HG03378 (cell line): ENCODE data around the gene KCNJ2.

Source experiments
- ATAC-seq: cut with Tn5 transposase; IDR thresholded peaks from one replicate; pipeline ENCODE4 v1.9.1; 2021; ENCODE audit warnings: mild to moderate bottlenecking, moderate library complexity; ENCODE audit not compliant: unreplicated experiment

KCNJ2 gene

DNA sequence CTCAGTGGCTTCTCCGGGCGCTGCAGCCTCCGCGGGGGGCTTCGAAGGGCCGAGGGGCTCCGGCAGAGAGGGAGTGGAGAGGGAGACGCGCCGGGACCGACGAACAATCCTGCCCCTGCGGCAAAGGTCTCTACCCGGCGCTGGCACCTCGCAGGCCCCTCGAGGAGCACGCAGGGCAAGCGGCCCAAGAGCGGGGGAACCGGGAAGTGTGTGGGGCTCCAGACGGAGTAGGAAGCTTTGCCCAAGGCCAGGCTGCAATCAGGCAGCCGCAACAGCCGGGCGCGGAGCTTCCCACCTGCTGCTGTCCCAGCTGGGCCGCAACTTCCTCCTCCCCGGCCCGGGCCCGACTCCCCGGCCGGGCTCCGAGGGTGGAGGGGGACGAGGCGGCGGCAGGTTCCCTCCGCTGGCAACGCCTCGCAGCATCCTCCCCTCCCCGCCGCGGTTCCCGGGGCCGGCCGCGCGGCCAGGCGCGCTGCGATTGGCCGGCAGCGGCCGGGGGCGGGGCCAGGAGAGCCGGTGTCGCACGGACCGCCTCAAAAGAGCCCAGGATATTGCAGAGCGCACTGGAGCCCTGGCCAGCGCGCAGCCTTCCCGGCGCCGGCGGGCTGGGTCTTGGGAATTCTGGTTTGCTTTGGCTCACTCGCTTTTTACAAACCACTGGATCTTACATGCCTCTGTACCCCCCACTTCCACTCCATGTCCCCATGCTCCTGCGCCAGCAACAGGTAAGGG, at the start of gene KCNJ2:
Gene KCNJ2 (plus strand): TSS at position 556 of the 732 bp plus-strand sequence. CDS start 5,508 bp downstream, outside the sequence.
- peak; percentile 85 for ATAC-seq

DNA sequence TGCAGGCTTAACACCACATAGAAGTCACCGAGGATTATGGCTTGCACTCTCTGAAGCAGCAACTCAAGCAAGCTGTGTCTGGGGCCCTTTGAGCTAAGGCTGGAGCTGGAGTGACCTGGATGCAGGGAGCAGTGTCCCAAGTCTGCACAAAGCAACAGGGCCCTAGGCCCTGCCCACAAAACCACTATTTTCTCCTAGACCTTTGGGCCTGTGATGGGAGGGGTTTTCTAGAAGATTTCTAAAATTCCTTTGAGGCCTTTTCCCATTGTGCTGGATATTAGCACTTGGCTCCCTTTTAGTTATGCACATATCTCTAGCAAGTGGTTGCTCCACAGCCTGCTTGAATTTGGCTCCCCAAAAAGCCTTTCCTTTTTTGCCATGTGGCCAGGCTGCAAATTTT, 49.8 kb upstream of the KCNJ2 start:
- no peak for ATAC-seq

DNA sequence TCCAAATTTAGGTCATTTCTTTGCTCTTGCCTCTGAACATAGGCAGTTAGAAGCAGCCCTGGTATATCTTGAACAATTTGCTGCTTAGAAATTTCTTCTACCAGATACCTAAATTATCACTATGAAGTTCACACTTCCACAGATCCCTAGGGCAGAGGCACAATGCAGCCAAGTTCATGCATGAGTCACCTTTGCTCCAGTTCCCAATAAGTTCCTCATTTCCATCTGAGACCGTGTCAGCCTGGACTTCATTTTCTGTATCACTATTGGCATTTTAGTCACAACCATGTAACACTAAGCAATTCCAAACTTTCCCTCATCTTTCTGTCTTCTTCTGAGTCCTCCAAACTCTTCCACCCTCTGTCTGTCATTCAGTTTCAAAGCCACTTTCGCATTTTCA, 49.3 kb upstream of the KCNJ2 start:
- no peak for ATAC-seq

DNA sequence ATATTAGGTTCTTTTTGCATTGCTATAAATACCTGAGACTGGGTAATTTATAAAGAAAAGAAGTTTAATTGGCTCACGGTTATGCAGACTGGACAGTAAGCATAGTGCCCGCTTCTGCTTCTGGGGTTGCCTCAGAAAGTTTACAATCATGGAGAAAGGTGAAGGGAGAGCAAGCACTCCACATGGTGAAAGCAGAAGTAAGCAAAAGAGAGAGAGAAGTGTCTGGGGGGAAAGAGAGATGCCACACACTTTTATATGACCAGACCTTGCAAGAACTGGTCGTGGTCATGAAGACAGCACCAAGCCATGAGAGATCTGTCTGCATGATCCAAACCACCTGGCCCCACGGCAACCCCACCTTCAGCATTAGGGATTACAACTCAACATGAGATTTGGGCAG, 48.9 kb upstream of the KCNJ2 start:
- no peak for ATAC-seq

DNA sequence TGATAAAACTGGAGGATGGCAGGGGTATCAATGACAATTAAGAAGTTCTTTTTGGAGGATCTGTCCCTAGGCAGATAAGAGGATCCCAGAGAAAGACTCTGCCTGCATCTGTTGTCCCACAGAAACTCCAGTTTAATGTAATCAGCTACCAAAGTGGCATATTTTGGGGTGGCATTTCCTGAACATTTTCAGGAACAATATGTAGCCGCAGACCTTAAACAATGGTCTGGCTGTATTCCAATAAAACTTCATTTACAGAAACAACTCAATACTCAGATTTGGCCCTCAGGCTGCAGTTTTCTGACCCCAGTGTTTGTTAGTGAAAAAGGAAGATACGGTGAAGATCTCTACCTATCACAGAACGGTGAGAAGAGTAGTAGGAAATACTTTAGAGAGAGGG, 48.2 kb upstream of the KCNJ2 start:
- no peak for ATAC-seq

DNA sequence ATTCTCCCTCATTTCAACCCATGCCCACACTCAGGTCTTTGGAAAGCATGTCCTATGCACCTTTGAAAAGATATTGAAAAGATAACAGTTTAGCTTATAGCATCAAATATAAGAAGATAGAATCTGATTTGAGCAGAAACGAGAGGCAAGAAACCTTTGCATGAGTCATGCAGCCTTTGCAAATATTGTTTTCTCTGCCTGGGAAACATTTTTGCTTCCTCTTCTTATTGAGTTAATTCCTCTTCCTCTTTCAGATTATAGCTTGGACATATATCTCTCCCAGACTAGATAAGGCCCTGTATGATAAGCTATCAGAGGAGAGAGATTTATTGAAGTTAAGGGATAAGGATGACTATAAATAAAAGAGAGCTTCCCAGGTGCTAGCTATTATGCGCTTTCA, 46.1 kb upstream of the KCNJ2 start:
- no peak for ATAC-seq

DNA sequence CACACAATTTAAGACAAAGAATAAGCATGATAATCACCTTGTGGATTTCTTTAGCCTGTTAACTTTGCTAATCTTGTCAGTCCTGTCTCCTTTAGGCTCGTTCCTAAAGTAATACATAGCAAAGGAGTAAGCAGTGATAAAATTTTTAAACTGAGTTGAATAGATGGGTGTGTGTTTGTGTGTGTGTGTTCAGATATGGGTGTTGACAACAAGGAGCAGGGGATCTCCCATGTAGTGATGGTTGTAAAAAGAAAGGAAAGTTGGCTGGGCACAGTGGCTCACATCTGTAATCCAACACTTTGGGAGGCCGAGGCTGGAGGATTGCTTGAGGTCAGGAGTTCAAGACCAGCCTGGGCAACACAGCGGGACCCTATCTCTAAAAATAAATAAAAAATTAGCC, 44.6 kb upstream of the KCNJ2 start:
- no peak for ATAC-seq

DNA sequence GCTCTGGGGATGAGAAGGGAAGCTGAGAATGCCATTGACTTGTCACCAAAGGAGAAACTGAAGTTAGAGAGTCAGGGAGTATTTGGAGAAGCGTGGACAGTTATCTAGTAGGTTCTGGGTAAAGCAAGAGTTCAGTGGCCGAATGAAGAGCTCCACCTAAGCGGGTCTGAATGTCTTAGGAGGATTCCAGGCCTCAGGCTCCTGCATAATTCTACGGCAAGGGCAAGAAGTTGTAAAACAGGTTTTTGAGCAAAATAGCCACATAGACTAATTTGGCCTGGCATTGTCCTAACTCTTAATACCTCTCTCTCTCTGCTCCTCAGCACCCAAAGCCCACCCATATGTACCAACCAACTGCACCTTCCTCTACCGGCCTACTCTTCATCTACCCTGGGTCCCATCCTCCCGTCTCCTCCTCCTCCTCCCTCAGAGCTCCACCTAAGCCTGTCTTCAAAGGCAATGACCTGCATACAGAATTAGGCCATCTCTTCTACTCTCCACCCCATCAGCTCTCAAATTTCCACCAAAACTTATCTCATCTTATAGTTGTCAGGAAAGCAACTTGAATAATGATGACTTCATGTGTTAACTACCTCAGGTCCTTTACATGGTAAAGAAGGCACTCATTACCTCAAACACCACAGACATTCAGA, 42.0 kb upstream of the KCNJ2 start:
- ATAC-seq, result no peak

DNA sequence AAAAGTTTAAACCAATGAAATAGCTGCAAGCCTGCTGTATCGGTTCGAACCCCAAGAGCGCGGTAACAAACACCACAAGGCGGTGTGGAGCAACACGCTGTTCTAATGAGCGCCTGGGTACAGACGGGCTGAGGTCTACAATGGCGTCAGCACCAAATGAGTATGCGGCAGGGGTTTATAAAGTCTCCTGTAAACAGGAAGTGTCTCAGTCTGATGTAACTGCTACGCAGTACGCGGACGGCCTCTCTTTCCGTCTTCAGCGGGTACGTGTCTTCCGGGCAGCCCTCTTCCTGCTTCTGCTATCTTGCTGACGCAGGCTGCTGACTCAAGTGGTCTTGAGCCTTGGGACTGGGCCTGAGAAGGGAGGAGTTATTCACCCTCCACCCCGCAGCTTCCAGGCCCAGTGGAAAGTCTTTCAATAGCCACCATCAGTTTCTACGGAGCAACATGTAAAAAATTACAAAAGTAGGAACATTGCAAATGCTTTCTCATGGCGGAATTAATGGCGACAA, 40.5 kb upstream of the KCNJ2 start:
- ATAC-seq, result no peak

DNA sequence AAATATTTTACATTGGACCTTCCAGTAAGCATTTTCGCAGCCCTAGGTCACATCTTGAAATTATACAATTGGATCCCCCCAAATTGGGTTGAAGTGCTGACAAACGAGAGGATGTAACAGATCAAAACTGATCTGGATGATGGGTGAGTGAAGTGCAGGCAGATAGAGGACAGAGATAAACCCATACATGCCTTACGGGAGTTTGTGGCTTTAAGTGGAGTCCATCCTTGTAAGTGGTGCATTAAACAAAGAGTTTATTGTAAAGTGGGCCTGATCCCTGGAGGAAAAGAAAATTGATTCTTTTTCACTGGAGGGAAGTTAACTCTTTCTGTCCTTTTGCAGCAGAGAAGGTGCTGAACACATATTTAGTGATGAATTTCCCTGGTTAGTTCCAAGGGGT, 39.0 kb upstream of the KCNJ2 start:
- ATAC-seq, result no peak

DNA sequence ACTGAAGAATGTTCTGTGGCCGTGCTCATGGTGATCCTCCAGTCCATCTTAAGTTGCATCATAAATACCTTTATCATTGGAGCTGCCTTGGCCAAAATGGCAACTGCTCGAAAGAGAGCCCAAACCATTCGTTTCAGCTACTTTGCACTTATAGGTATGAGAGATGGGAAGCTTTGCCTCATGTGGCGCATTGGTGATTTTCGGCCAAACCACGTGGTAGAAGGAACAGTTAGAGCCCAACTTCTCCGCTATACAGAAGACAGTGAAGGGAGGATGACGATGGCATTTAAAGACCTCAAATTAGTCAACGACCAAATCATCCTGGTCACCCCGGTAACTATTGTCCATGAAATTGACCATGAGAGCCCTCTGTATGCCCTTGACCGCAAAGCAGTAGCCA, 36.8 kb upstream of the KCNJ2 start:
- ATAC-seq, result no peak

DNA sequence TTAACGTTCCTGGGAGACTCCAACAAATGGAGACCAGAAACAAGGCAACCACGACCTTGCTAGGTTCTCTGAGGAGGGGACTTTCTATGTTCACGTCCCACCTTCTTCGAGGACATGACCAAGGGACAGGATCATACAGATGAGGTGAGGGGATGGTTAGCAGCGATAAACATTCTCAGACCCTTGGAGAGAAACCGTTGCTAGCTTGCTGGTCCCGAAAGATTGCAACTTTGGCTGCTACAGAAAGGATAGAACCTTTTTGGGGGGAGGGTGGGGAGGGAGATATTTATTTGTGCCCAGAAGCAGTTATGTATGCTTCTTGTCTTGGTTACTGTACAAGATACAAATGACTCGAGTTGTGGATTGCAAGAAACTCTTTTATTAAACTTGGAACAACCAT, 35.3 kb upstream of the KCNJ2 start:
- no peak for ATAC-seq

DNA sequence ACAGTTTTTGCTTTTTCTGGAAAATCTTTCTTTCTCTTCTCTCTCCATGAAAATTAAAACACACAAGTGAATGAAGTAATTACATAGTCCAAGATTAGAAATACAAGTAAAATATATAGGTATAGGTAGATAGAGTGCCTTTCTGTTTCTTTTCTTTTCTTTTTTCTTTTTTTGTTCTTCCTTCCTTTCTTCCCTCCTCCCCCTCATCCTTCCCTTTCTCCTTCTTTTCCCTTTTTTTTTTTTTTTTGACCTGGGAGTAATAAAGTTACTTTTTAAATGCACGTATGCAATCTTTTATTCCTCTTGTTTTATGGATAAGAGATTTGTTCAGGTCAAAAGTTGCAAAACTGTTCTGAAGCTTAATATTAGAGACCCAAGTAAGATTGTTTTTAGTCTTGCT, 34.6 kb upstream of the KCNJ2 start:
- ATAC-seq, result no peak

DNA sequence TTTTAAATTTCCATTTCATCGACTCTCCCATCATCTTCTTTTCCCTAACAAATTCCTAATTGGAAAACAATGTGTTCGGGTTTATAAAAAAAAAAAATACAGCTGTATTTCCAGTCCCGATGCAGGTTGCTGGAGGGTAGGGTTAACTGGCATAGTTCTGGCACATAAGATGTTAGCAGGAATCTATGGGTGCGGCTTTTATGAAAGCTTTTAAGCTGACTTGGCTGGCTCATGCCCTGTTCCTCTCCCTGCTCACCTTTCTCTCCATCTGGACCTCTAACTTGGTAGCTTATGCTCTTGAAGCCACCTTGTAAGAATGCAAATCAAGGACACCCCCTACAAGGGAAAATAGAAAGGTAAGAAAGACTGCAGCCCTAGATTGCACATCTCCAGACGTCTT, 33.2 kb upstream of the KCNJ2 start:
- ATAC-seq, result no peak

DNA sequence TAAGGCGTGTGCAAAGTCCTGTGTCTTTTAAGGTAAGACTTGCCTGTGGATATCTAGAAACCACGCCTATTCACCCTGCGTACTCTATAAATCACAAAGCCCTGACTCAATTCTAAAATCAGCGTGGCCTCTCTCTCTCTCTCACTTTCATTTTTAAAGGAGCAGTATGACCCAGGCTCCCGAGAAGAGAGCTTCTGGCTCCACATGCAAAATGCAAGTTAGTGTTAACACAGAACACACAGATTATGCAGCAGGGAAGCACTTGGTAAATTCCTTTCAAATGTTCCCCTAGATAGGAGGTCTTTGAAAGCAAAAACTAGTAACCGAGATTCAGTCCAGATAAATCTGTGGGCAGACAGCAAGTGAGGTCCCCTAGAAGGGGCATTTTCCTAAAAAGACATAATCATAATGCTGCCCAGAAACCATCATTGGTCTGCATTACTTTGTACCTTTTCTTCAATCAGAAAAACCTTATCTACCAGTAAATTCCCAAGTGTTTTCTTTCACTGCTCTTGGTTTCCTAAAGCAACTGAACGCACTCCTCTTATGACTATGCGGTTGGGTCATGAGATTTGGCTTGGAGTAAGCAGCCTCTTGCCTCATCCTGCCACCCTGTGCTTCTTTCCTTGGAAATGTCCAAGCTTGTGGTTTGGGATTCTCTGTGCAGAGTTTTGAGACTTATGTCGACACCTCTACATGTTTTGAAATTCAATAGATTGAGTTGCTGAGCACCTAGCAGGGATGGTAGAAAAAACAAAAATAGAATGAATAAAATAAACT, 31.7 kb upstream of the KCNJ2 start:
- ATAC-seq, result peak; percentile 99

DNA sequence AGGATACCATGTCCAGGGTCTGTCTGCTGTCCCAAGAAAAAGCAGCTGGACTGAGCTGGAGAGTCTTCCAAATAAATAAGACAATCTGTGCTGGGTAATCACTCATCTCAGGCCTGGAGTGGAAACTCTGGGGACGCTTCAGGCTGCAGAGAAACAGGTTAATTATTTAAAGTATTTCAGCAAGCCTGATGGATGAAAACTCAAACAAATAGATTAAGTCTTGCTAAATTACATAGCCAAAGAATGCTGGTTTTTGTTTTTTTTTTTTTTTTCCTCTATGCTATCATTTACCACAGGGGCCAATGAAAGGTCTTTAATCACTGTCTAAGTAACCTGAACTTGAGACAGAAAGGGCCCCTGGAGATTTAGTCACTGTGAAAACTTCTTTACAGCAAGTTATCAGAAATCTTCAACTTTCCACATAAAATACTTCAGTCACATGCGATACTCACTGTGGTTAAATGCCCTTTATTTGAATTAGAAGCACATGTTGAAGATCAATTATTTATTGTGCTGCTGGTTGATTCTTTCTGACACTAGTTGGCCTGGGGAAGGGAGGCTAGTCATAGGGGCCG, 31.0 kb upstream of the KCNJ2 start:
- no peak for ATAC-seq

DNA sequence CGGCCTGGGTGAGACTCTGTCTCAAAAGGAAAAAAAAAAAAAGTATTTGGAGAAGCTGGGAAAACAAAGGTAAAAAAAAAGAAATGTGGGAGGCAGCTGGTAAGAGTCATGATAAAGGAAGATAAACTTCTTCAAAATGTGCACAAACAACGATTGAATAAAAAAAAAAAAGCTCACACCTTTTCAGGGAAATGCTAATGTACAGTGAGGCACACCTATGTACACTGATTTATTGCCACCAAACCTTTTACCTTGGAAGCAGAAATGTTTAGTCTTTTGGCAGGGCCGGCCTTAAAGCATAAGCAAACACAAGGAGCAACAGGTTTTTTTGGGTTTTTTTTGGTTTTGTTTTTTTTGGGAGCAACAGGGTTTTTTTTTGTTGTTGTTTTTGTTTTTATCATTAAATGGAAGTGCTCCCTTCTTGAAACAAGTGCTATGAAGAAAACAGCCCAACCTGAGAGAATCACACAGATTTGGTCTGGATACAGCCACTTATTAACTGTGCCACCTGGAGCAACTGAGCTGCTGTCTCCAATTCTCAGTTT, 29.8 kb upstream of the KCNJ2 start:
- ATAC-seq, result no peak

DNA sequence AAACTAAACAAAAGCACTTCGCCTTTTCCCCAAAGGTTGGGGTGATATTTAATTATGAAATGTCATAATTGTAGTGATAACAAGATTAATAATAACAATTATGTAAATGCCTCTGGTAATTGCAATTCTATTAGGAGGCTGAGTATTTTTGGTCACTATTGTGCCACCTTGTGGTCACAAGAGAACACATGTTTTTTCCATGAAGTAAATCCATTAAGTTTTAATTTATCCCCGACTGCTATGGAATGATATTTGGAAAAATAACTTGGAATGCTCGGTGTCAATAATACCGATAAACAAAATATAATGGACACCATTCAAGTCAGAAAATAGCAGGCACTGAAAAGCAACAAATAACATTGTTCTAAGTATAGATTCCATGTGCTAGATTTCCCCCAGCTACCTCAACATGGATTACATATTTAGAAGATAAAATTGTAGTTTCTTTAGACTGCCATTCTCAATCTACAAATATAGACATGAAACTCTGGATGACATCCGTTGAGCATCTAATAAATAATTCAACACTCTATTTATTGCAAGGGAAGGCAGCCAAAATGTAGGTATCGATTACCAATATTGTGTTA, 25.0 kb upstream of the KCNJ2 start:
- ATAC-seq, result no peak

DNA sequence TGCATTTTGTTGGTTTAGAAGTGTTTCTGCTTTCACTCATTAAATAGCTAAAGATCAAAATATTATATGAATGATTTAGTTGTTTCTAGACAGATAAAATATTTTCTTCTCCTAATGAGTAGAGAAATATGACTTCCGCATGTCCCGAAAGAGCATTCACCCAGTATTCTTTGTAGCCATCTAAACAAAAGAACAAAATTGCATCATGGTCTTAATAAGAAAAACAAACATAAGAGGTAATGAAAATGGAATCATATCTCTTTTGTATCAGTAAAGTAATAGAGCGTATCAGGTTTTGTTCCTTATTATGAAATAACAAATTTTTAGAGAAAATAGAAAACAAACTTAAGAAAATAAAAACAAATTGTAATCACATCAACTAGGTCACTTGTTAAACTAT, 16.1 kb upstream of the KCNJ2 start:
- ATAC-seq, result no peak

DNA sequence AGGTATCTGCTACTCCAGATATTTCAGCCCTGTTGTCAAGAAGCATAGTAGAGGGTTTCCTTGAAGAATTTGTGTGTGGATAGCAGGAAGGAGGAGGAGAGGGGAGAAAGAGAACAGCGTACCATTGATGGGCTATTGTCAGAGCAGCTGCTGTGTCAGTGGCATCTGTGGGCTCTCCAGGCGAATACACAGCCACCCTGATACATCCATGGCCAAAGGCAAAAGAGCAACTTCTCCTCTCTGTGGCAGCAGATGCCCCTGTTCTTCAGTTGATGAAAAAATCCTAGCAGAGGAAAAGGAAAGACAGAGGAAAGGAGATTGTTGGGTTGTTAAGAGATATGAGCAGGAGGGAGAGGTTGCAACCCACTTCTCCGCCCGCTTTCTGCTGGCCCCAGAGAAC, 12.2 kb upstream of the KCNJ2 start:
- no peak for ATAC-seq

DNA sequence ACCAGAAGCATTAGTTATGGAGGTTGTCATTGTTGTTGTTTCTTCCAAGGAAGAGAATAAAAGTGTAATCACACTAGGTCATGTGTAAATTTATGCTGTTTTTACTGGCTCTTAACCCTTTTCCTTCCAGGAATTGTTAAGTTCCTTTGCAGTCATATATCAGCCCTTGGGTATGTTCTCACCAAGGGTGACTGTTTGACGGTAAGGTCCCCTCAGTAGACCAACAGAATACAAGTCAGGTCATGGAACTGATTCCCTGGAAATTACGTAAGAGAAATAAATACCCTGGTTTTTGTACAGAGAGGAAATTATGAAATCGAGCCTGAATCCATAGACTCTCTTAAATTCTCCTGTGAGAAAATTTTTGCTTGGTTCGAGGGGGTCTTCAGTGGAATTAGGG, 11.2 kb upstream of the KCNJ2 start:
- no peak for ATAC-seq
